Putamen (tissue), 1 donor: ENCODE results near the gene REEP5.

ENCODE experiments used
- DNase-seq: peaks from one replicate; pipeline ENCODE4 v3.0.0-alpha.2; 2016; ENCODE audit warnings: low spot score

Gene REEP5

DNA sequence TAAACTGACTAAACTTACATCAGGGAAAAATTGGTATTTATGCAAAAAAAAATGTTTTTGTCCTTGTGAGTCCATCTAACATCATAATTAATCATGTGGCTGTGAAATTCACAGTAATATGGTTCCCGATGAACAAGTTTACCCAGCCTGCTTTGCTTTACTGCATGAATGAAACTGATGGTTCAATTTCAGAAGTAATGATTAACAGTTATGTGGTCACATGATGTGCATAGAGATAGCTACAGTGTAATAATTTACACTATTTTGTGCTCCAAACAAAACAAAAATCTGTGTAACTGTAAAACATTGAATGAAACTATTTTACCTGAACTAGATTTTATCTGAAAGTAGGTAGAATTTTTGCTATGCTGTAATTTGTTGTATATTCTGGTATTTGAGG lies 77.5 kb downstream of the REEP5 start:
- no peak for DNase-seq

DNA sequence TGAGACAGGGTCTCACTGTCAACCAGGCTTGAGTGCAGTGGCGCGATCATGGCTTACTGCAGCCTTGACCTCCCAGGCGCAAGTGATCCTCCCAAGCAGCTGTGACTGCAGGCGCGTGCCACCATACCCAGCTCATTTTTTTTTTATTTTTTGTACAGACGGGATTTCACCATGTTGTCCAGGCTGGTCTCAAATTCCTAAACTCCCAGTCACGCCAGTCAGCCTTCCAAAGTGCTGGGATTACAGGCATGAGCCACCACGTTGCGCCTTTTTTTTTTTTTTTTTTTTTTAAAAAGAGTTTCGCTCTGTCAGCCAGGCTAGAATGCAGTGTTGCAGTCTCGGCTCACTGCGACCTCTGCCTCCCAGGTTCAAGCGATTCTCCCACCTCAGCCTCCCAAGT lies 88.1 kb downstream of the REEP5 start:
- DNase-seq, result no peak

DNA sequence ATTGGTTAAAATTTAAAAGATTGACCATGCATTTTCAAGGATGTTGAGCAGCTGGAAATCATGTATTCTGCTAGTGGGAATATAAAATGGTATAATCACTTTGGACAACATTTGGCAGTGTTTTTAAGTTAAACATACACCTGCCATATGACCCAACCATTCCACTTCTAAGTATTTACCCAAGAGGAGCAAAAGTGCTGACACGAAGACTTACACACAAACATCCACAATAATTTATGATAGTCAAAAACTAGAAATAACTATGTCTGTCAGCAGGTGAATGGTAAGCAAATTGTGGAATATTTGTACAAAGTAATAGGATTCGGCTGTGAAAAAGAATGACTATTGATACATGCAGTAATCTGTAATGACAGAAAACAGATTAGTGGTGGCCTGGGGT lies 91.6 kb downstream of the REEP5 start:
- no peak for DNase-seq
